H1 (cell line): ENCODE data around the gene C8B. TPM values are rescaled to one million over a fixed set of nuclear protein-coding genes. Genes with fewer than 3 reads are reported as not detected.

Experiments
- CTCF ChIA-PET: fragments of 300-600 bp; sonication (Branson Sonifier 250); formaldehyde crosslinking; loops from one replicate; lab custom pipeline; 2021; ENCODE audit not compliant: partially characterized antibody; lab: Charles Lee
- POLR2A ChIA-PET: fragments of 300-600 bp; sonication (Branson Sonifier 250); formaldehyde crosslinking; loops from one replicate; lab custom pipeline; 2021; ENCODE audit warnings: inconsistent platforms; ENCODE audit not compliant: partially characterized antibody; lab: Charles Lee
- DNase-seq, 2 experiments: peaks; one replicate each; pipeline versions ENCODE4 v3.0.0 to v3.0.0-alpha.2; 2010 to 2022; ENCODE audit warnings: low spot score in 2 of 2, low read depth in 1 of 2, mixed read lengths in 1 of 2
- FAIRE-seq: peaks from 2 replicates; lab custom pipeline; 2011; peaks lifted over from hg19 to GRCh38; lab: Jason Lieb, UNC
- H2AFZ ChIP-seq: 2 replicates; pipeline ENCODE4 v1.8.1; 2012; ENCODE audit warnings: low read length, inconsistent platforms
- H2AK5ac ChIP-seq: 2 replicates; pipeline ENCODE4 v1.6.1; 2013; ENCODE audit warnings: low read depth, low read length
- H2BK120ac ChIP-seq: replicated peaks from 2 replicates; pipeline ENCODE3; 2013; ENCODE audit warnings: low read depth, low read length, inconsistent platforms
- H2BK12ac ChIP-seq: 2 replicates; pipeline ENCODE4 v1.6.1; 2013; ENCODE audit warnings: low read depth, low read length
- H2BK15ac ChIP-seq: 2 replicates; pipeline ENCODE4 v1.6.1; 2013; ENCODE audit warnings: low read length
- H2BK20ac ChIP-seq: 2 replicates; pipeline ENCODE4 v1.6.1; 2013; ENCODE audit warnings: low read length
- H2BK5ac ChIP-seq: 2 replicates; pipeline ENCODE4 v1.6.1; 2013; ENCODE audit warnings: low read depth, low read length
- H3K14ac ChIP-seq: 2 replicates; pipeline ENCODE4 v1.6.1; 2013; ENCODE audit warnings: inconsistent platforms; ENCODE audit not compliant: insufficient read length
- H3K18ac ChIP-seq: 2 replicates; pipeline ENCODE4 v1.6.1; 2013; ENCODE audit warnings: low read length; ENCODE audit errors: extremely low read depth
- H3K23ac ChIP-seq: 2 replicates; pipeline ENCODE4 v1.6.1; 2013; ENCODE audit warnings: inconsistent platforms; ENCODE audit not compliant: insufficient read length
- H3K23me2 ChIP-seq: 2 replicates; pipeline ENCODE4 v1.6.1; 2013; ENCODE audit warnings: low read depth, low read length
- H3K27ac ChIP-seq: 2 replicates; pipeline ENCODE4 v1.6.1; 2011; ENCODE audit warnings: low read depth, low read length, inconsistent platforms
- H3K27me3 ChIP-seq, 4 experiments: replicated peaks in 1 of 4; 1 replicate in 1 of 4; 2 replicates in 3 of 4; pipeline versions ENCODE4 v1.6.1 to v1.8.1; 2011 to 2013; ENCODE audit warnings: low read length in 3 of 4, mild to moderate bottlenecking in 3 of 4, inconsistent platforms in 2 of 4, mixed read lengths in 2 of 4, moderate library complexity in 1 of 4; ENCODE audit not compliant: control insufficient read depth in 3 of 4, insufficient read depth in 3 of 4; ENCODE audit errors: extremely low read depth in 1 of 4
- H3K36me3 ChIP-seq, 4 experiments: 2 replicates each; pipeline versions ENCODE4 v1.6.1 to v1.8.1; 2011 to 2013; ENCODE audit warnings: mild to moderate bottlenecking in 4 of 4, low read length in 3 of 4, moderate library complexity in 2 of 4, control low read depth in 1 of 4, inconsistent platforms in 1 of 4; ENCODE audit not compliant: insufficient read depth in 4 of 4, control insufficient read depth in 2 of 4
- H3K4ac ChIP-seq: replicated peaks from 2 replicates; pipeline ENCODE3; 2013; ENCODE audit warnings: low read length, low read depth, mixed read lengths, inconsistent platforms; ENCODE audit not compliant: insufficient read length
- H3K4me1 ChIP-seq, 4 experiments: replicated peaks in 1 of 4; 1 replicate in 1 of 4; 2 replicates in 3 of 4; pipeline versions ENCODE4 v1.6.1 to v1.8.1; 2011 to 2013; ENCODE audit warnings: low read length in 3 of 4, inconsistent platforms in 2 of 4, mixed read lengths in 1 of 4; ENCODE audit not compliant: insufficient read depth in 4 of 4, control insufficient read depth in 3 of 4
- H3K4me2 ChIP-seq, 2 experiments: 2 replicates each; pipeline versions ENCODE4 v1.6.1 to v1.8.1; 2011 to 2013; ENCODE audit warnings: low read depth in 2 of 2, low read length in 2 of 2, control low read depth in 1 of 2, inconsistent platforms in 1 of 2, mild to moderate bottlenecking in 1 of 2; ENCODE audit not compliant: insufficient read depth in 1 of 2
- H3K4me3 ChIP-seq, 4 experiments: fragments of 200-600, 300-600 bp in 1 of 4; sonication (generic), shearing (Covaris generic), sonication (Bioruptor Twin) in 1 of 4; 2 replicates each; pipeline versions ENCODE4 v1.5.1 to v1.8.1; 2011 to 2016; ENCODE audit warnings: low read length in 4 of 4, low read depth in 3 of 4, control low read depth in 2 of 4, inconsistent platforms in 2 of 4, mild to moderate bottlenecking in 2 of 4, mixed read lengths in 1 of 4, moderate library complexity in 1 of 4; ENCODE audit not compliant: insufficient read depth in 2 of 4; ENCODE audit errors: extremely low read depth in 1 of 4
- H3K56ac ChIP-seq: replicated peaks from 2 replicates; pipeline ENCODE3; 2013; ENCODE audit warnings: low read depth, mild to moderate bottlenecking, mixed read lengths, low read length, inconsistent platforms; ENCODE audit not compliant: insufficient read length
- H3K79me1 ChIP-seq: 2 replicates; pipeline ENCODE4 v1.6.1; 2013; ENCODE audit warnings: low read depth, low read length, control low read depth
- H3K79me2 ChIP-seq, 2 experiments: 2 replicates each; pipeline versions ENCODE4 v1.6.1 to v1.8.1; 2012 to 2013; ENCODE audit warnings: low read length in 2 of 2, mild to moderate bottlenecking in 2 of 2, inconsistent platforms in 1 of 2; ENCODE audit not compliant: insufficient read depth in 2 of 2, control insufficient read depth in 1 of 2
- H3K9ac ChIP-seq, 4 experiments: replicated peaks in 1 of 4; 1 replicate in 1 of 4; 2 replicates in 3 of 4; pipeline versions ENCODE4 v1.6.1 to v1.8.1; 2011 to 2013; ENCODE audit warnings: low read depth in 3 of 4, low read length in 3 of 4, control low read depth in 2 of 4, mild to moderate bottlenecking in 2 of 4, moderate library complexity in 2 of 4, inconsistent platforms in 1 of 4; ENCODE audit errors: extremely low read depth in 1 of 4
- H3K9me3 ChIP-seq, 2 experiments: 2 replicates each; pipeline versions ENCODE4 v1.6.1 to v1.8.1; 2012 to 2013; ENCODE audit warnings: mild to moderate bottlenecking in 2 of 2, moderate library complexity in 2 of 2, control low read depth in 1 of 2, inconsistent platforms in 1 of 2, low read depth in 1 of 2, low read length in 1 of 2, mixed read lengths in 1 of 2; ENCODE audit not compliant: insufficient read depth in 2 of 2
- H4K20me1 ChIP-seq, 2 experiments: replicated peaks in 1 of 2; 2 replicates each; pipeline versions ENCODE3 to v1.8.1; 2011 to 2013; ENCODE audit warnings: inconsistent platforms in 2 of 2, low read length in 2 of 2, mild to moderate bottlenecking in 1 of 2; ENCODE audit not compliant: insufficient read depth in 2 of 2, control insufficient read depth in 1 of 2
- H4K5ac ChIP-seq: 2 replicates; pipeline ENCODE4 v1.6.1; 2013; ENCODE audit warnings: low read length, low read depth, mixed read lengths, inconsistent platforms; ENCODE audit not compliant: insufficient read length
- H4K8ac ChIP-seq: 2 replicates; pipeline ENCODE4 v1.8.0; 2013; ENCODE audit warnings: mild to moderate bottlenecking, moderate library complexity, low read length, inconsistent platforms; ENCODE audit not compliant: insufficient read depth; ENCODE audit errors: extremely low read depth
- H4K91ac ChIP-seq: replicated peaks from 2 replicates; pipeline ENCODE3; 2013; ENCODE audit warnings: low read length, mixed read lengths, inconsistent platforms; ENCODE audit not compliant: insufficient read length
- SP1 ChIP-seq: IDR thresholded peaks from 2 replicates; pipeline ENCODE4 v1.6.1; 2011; ENCODE audit warnings: low read depth, low read length
- TAF1 ChIP-seq: IDR thresholded peaks from 2 replicates; pipeline ENCODE4 v1.6.1; 2011; ENCODE audit warnings: mild to moderate bottlenecking, low read depth, low read length
- WGBS, 2 experiments: shearing (Covaris generic) in 1 of 2; methylation state at CpG; one replicate each; pipeline versions ENCODE4 v1.1.6 to v1.1.7; 2013 to 2015; ENCODE audit warnings: low lambda C conversion rate in 2 of 2, mixed read lengths in 2 of 2, inconsistent platforms in 1 of 2, low coverage in 1 of 2, missing lambda C conversion rate in 1 of 2; ENCODE audit not compliant: insufficient replicate concordance in 2 of 2, insufficient coverage in 1 of 2, insufficient read length in 1 of 2; ENCODE audit errors: extremely low coverage in 1 of 2, missing lambda C conversion rate in 1 of 2; 5-methylcytosine and 5-hydroxymethylcytosine counted together
- polyA plus RNA-seq, 7 experiments: library from polyadenylated mRNA; depleted of rRNA in 3 of 7; stranded (reverse) in 5 of 7; unstranded in 2 of 7; fragments of >200 nt in 5 of 7; fragments of 200-250 nt in 2 of 7; gene quantifications; 1 replicate in 5 of 7; 2 replicates in 1 of 7; 4 replicates in 1 of 7; pipeline versions ENCODE4 v1.2.1 to v1.2.3, GENCODE V29; 2011 to 2013; ENCODE audit warnings: missing spikeins in 2 of 7, mixed read lengths in 2 of 7
- total RNA-seq: library from RNA; stranded (reverse); fragmentation: NEBNext Ultra II Directional; extraction: Animal tissue kit (Norgen Biotek cat#: 25700); gene quantifications from 2 replicates; pipeline ENCODE4 v1.2.1, GENCODE V29; 2021

Gene C8B
- total and polyA plus RNA-seq, 2 of the 8 experiments (the other 6 are each of a cell fraction or from before 2014, with no cell fraction given), result not detected

- no peak overlapping the region for H4K91ac ChIP-seq
- H3K4me1 ChIP-seq, result no peaks in the 10 kb centered on the region
- no peak overlapping the region for H2BK120ac ChIP-seq
- no peak overlapping the region for H3K18ac ChIP-seq
- H2BK20ac ChIP-seq, result no peak overlapping the region
- no peaks in the 10 kb centered on the region for H3K23me2 ChIP-seq
- no peak overlapping the region for H3K23ac ChIP-seq
- H3K9ac ChIP-seq, result no peak overlapping the region
- no peaks in the 10 kb centered on the region for H3K9me3 ChIP-seq
- H2AFZ ChIP-seq, result no peak overlapping the region
- no peak overlapping the region for H2AK5ac ChIP-seq
- no peak for DNase-seq
- H3K4me3 ChIP-seq, result no peak overlapping the region
- no peaks in the 10 kb centered on the region for H3K79me1 ChIP-seq
- no peaks in the 10 kb centered on the region for H3K79me2 ChIP-seq
- no peaks in the 10 kb centered on the region for H4K20me1 ChIP-seq
- no peak overlapping the region for H2BK15ac ChIP-seq
- H3K36me3 ChIP-seq, result no peaks in the 10 kb centered on the region
- no peak overlapping the region for H3K14ac ChIP-seq
- POLR2A ChIA-PET, result no interaction called here
- H3K27me3 ChIP-seq, result no peaks in the 10 kb centered on the region
- H3K4ac ChIP-seq, result no peak overlapping the region
- H3K4me2 ChIP-seq, result no peak overlapping the region
- CTCF ChIA-PET, result interaction anchor here (0.9 kb wide), 1 partner anchor 11 kb away, joined by 4 read pairs; no protein-coding TSS in a partner anchor
- no peak overlapping the region for H2BK5ac ChIP-seq
- 85% methylated on average over 3 of the region's 3 CpGs; no CpG with 5 or more reads in 1 of the 2 experiments for WGBS, 2 experiments
- no peak for FAIRE-seq
- H4K5ac ChIP-seq, result no peak overlapping the region
- no peak for TF ChIP-seq SP1
- no peak for TF ChIP-seq TAF1
- TF ChIP-seq, all 59 proteins: peak for 0
- H3K56ac ChIP-seq, result no peak overlapping the region
- no peak overlapping the region for H3K27ac ChIP-seq
- H2BK12ac ChIP-seq, result no peak overlapping the region
- H4K8ac ChIP-seq, result no peak overlapping the region
These were observed 60.1 kb downstream of the C8B start for GRCh38 chr1:56905667-56906066.
